ENCODE results near the gene RPS2. TPM values are rescaled to one million over a fixed set of nuclear protein-coding genes. Genes with fewer than 3 reads are reported as not detected.
"Not testable (repeated sequence)": the region's sequence is repeated elsewhere in the genome, so short reads cannot be mapped to it uniquely, and the experiment has no call there.

RPS2 gene
- total and polyA plus RNA-seq, 5 experiments from 2014 or later: 3,016 to 7,644 (median 6,506) TPM

DNA sequence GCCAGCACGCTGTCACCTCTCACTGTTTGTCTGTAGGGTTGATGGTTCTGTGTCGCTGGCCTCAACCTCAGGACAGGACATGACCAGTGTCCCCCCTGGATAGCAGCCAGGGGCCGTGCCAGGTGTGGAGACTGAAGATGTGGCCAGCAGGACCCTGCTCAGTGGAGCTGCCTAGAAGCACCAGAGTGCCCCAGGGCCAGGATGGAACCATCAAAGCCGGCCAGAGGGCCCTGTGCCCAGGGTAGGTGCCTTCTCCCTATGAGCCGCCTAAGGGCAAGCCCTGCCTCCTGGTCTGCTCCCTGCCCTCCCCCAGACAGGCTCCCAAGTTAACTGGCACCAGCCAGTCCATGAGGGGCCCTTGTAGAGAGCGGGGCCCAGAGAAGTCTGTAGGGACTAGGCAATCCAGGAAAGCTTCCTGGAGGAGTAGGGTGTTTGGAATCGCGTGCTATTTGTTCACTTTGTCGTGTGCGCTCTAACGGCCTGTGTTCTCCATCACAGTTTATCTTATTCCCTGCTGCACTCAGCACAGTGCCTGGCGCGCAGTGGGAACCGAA, 5.8 kb downstream of the RPS2 start:
- POLR2A ChIA-PET: interaction anchor here (0.6 to 7.9 kb wide), 6 partner anchors 12 to 196 kb away, joined by 3 to 89 read pairs (median 11); partner anchors contain the start of genes GFER, NOXO1, NUBP2 and SPSB3
- H3K4me3 Mint-ChIP-seq: peak overlapping the region in 9 of 10 donors; percentile 39 to 94 (median 92)
- H3K27ac Mint-ChIP-seq: peak overlapping the region in 5 of 10 donors; percentile 61 to 96 (median 86)
- ATAC-seq (peak in 1 of 2 donors; percentile 0), DNase-seq (no peak)
- peaks cover 4 to 28% (median 14%) of the 10 kb centered on the region in 3 donors for H3K36me3 Mint-ChIP-seq
- H3K27me3 Mint-ChIP-seq: peaks cover 0 to 2% (median 0%) of the 10 kb centered on the region in 5 donors
- peaks cover 16 to 44% (median 36%) of the 10 kb centered on the region in 4 donors for H3K4me1 Mint-ChIP-seq
- H3K9me3 Mint-ChIP-seq: no peaks in the 10 kb centered on the region

DNA sequence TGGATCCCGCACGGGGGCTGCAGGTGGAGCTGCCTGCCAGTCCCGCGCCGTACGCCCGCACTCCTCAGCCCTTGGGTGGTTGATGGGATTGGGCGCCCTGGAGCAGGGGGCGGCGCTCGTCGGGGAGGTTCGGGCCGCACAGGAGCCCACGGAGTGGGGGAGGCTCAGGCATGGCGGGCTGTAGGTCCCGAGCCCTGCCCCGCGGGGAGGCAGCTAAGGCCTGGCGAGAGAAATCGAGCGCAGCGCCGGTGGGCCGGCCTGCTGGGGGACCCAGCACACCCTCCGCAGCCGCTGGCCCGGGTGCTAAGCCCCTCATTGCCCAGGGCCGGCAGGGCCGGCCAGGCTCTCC, 6.5 kb downstream of the RPS2 start:
- POLR2A ChIA-PET: interaction anchor here (0.7 to 1.4 kb wide), 2 partner anchors 14 to 1001 kb away, joined by 3 to 7 read pairs; partner anchors contain the start of gene TBL3
- peaks cover 12 to 38% (median 29%) of the 10 kb centered on the region in 4 donors for H3K4me1 Mint-ChIP-seq
- peak in 1 of 10 donors; percentile 60 for DNase-seq
- not testable (repeated sequence) for H3K9me3 Mint-ChIP-seq, H3K27ac Mint-ChIP-seq, H3K27me3 Mint-ChIP-seq, ATAC-seq
- H3K4me3 Mint-ChIP-seq: peak overlapping the region in 1 of 10 donors; percentile 10
- peaks cover 0 to 22% (median 11%) of the 10 kb centered on the region in 3 donors for H3K36me3 Mint-ChIP-seq

- not testable (repeated sequence) for H3K27ac Mint-ChIP-seq, H3K9me3 Mint-ChIP-seq, H3K27me3 Mint-ChIP-seq, DNase-seq, ATAC-seq
- Mint-ChIP-seq H3K4me1 (peaks cover 14 to 34% (median 25%) of the 10 kb centered on the region in 4 donors), H3K4me3 (peak overlapping the region in 1 of 10 donors; percentile 10), H3K36me3 (peaks cover 0 to 16% (median 9%) of the 10 kb centered on the region in 3 donors)
- POLR2A ChIA-PET: interaction anchor here (0.7 to 1.4 kb wide), 3 partner anchors 14 to 1001 kb away, joined by 3 to 7 read pairs (median 4); partner anchors contain the start of gene TBL3
Measured at GRCh38 chr16:1957434-1958142, 7.0 kb downstream of the RPS2 start.

- no peak overlapping the region for H3K27ac Mint-ChIP-seq
- peaks cover 0 to 3% (median under 1%) of the 10 kb centered on the region in 4 donors for H3K4me1 Mint-ChIP-seq
- no peaks in the 10 kb centered on the region for H3K9me3 Mint-ChIP-seq
- POLR2A ChIA-PET: no interaction called here
- DNase-seq (no peak), ATAC-seq (no peak)
- H3K27me3 Mint-ChIP-seq: peaks cover 0 to 2% (median 0%) of the 10 kb centered on the region in 5 donors
- H3K4me3 Mint-ChIP-seq: no peak overlapping the region
- no peaks in the 10 kb centered on the region for H3K36me3 Mint-ChIP-seq
Measured at GRCh38 chr16:1953734-1954133, 10.9 kb downstream of the RPS2 start.

DNA sequence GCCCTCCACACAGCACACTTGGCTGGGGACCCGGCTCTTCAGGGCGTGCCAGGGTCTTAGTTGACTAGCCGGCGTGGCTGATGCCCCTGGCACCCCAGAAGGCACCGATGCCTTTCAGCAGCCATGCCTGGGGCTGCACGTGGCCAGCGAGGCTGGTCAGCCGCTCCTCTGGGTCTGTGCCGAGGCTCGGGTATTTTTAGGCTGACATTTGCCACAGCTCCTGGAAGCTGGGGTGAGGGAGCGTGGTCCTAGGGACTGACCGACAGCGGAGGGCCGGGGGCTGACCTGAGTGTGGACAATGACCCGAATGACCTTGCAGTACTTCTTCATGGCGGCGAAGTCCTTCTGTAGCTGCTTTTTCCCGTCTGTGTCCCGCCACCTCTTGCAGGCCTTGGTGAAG, 14.1 kb downstream of the RPS2 start:
- Mint-ChIP-seq H3K4me3 (no peak overlapping the region), H3K27me3 (no peaks in the 10 kb centered on the region), H3K36me3 (no peaks in the 10 kb centered on the region), H3K9me3 (no peaks in the 10 kb centered on the region), H3K27ac (no peak overlapping the region), H3K4me1 (peaks cover 0 to 3% (median 0%) of the 10 kb centered on the region in 4 donors)
- no peak for ATAC-seq
- POLR2A ChIA-PET: no interaction called here
- no peak for DNase-seq

GRCh38 chr16:1950047-1950446, 14.6 kb downstream of the RPS2 start:
- Mint-ChIP-seq H3K36me3 (no peaks in the 10 kb centered on the region), H3K27ac (no peak overlapping the region), H3K4me1 (peaks cover 0 to 3% (median 0%) of the 10 kb centered on the region in 4 donors), H3K4me3 (no peak overlapping the region), H3K27me3 (no peaks in the 10 kb centered on the region), H3K9me3 (no peaks in the 10 kb centered on the region)
- ATAC-seq (no peak), DNase-seq (no peak)
- POLR2A ChIA-PET: no interaction called here

GRCh38 chr16:1949507-1949906, 15.1 kb downstream of the RPS2 start:
- no peaks in the 10 kb centered on the region for H3K9me3 Mint-ChIP-seq
- H3K27ac Mint-ChIP-seq: no peak overlapping the region
- H3K27me3 Mint-ChIP-seq: no peaks in the 10 kb centered on the region
- H3K4me3 Mint-ChIP-seq: no peak overlapping the region
- ATAC-seq: no peak
- POLR2A ChIA-PET: interaction anchor here (0.7 kb wide), 2 partner anchors 59 to 1296 kb away, joined by 3 to 5 read pairs; no protein-coding TSS in a partner anchor
- no peak for DNase-seq
- peaks cover 0 to 3% (median 0%) of the 10 kb centered on the region in 4 donors for H3K4me1 Mint-ChIP-seq
- no peaks in the 10 kb centered on the region for H3K36me3 Mint-ChIP-seq

GRCh38 chr16:1947369-1947670, 17.3 kb downstream of the RPS2 start:
- no peak for ATAC-seq
- Mint-ChIP-seq H3K27ac (no peak overlapping the region), H3K4me3 (no peak overlapping the region), H3K9me3 (no peaks in the 10 kb centered on the region), H3K27me3 (no peaks in the 10 kb centered on the region), H3K36me3 (no peaks in the 10 kb centered on the region), H3K4me1 (peaks cover 0 to 13% (median 10%) of the 10 kb centered on the region in 4 donors)
- POLR2A ChIA-PET: interaction anchor here (0.8 to 2.0 kb wide), 2 partner anchors 13 to 17 kb away, joined by 3 to 6 read pairs; partner anchors contain the start of gene RPS2
- DNase-seq: no peak

DNA sequence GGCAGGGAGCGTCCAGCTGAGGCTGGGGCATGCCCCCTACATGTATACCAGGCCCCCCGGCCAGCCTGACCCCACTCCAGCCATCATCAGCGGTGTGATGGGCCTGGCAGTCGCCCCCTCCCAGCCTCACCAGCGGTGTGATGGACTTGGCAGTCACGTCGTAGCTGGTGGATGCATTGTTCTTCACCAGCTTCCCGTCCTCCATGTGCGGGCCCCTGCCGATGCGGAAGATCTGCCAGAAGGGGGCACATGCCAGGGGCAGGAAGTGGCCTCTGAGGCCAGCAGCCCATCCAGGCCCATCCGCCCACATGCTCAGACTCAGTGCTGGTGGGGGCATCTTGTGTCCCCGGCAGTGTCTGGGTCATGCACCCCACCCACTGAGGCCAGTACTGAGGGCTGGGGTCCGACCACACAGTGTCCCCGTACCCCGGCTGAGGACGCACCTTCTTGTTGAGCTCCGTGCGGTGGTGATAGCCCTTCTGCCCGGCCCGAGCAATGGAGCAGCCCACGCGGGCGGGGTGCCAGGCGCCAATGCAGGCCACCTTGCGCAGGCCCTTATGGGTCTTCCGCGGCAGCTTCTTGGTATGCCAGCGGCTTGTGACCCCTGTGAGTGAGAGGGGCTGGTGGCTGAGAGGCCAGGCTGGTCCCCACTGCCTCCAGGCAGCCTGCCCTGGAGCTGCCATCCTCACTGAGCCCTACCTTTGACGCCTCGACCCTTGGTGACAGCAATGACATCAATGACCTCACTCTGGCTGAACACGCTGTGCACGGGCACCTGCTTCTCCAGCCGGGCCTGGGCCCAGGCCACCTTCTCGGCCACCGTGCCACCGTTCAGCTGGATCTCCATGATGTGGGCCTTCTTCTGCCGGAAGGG, 17.9 kb downstream of the RPS2 start:
- DNase-seq (no peak), ATAC-seq (no peak)
- Mint-ChIP-seq H3K27ac (no peak overlapping the region), H3K9me3 (no peaks in the 10 kb centered on the region), H3K36me3 (no peaks in the 10 kb centered on the region), H3K4me3 (no peak overlapping the region), H3K27me3 (no peaks in the 10 kb centered on the region), H3K4me1 (peaks cover 0 to 18% (median 13%) of the 10 kb centered on the region in 4 donors)
- POLR2A ChIA-PET: interaction anchor here (0.9 to 2.0 kb wide), 2 partner anchors 13 to 18 kb away, joined by 3 to 6 read pairs; partner anchors contain the start of gene RPS2

DNA sequence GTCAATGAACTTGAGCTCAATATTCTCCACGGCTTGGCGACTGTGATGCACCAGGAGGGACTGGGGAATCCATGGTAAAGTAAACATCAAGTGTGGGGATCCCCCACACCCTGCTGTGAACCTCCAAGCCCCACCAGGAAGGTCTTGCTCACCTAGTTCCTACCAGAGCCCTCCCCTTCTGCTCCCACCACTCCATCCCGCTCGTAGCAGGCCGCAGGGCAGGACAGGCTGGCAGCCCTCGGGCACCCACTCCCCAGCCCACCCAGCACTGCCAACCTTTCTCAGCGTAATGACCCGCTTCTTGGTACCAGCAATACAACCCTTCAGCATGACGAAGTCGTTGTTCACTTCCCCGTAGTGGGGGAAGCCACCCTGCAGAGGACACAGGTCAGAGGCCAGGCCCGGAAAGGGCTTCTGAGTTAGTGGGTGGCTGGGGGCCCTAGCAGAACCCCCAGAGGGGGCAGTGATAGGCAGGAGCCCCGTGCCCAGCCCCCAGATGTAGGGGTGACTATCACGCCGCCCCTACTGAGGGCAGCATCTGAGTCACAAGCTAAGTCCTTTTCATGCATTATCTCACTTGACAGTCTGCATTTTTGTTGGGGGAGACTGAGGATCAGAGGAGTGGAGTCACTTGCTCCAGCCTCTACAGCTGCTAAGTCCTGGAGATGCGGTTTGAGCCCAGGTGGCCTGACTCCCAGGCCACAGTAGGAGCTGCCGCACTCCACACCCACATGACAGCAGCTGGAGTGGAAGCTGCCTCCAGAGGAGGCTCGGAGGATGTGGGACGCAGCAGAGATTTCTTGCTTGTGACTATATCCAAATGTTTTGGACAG, 18.9 kb downstream of the RPS2 start:
- no peaks in the 10 kb centered on the region for H3K9me3 Mint-ChIP-seq
- POLR2A ChIA-PET: interaction anchor here (0.7 to 2.0 kb wide), 3 partner anchors 10 to 19 kb away, joined by 3 to 6 read pairs (median 3); partner anchors contain the start of gene RPS2

GRCh38 chr16:1944612-1945199, 19.9 kb downstream of the RPS2 start:
- peaks cover 0 to 3% (median 0%) of the 10 kb centered on the region in 3 donors for H3K36me3 Mint-ChIP-seq
- H3K4me3 Mint-ChIP-seq: peak overlapping the region in 9 of 10 donors; percentile 30 to 90 (median 48)
- ATAC-seq: no peak
- POLR2A ChIA-PET: interaction anchor here (0.7 to 2.0 kb wide), 2 partner anchors 11 to 210 kb away, joined by 3 to 5 read pairs; no protein-coding TSS in a partner anchor
- no peak for DNase-seq
- no peaks in the 10 kb centered on the region for H3K9me3 Mint-ChIP-seq
- peak overlapping the region in 3 of 10 donors; percentile 13 to 86 (median 55) for H3K27ac Mint-ChIP-seq
- peaks cover 0 to 22% (median 15%) of the 10 kb centered on the region in 4 donors for H3K4me1 Mint-ChIP-seq
- no peaks in the 10 kb centered on the region for H3K27me3 Mint-ChIP-seq

More for the DNA sequence above, 18.9 kb downstream of the RPS2 start:
- H3K27ac Mint-ChIP-seq: peak overlapping the region in 2 of 10 donors; percentile 7 to 36
- no peaks in the 10 kb centered on the region for H3K27me3 Mint-ChIP-seq
- DNase-seq: no peak
- peak overlapping the region in 2 of 10 donors; percentile 7 to 10 for H3K4me3 Mint-ChIP-seq
- peaks cover 0 to 20% (median 15%) of the 10 kb centered on the region in 4 donors for H3K4me1 Mint-ChIP-seq
- ATAC-seq: no peak
- H3K36me3 Mint-ChIP-seq: no peaks in the 10 kb centered on the region

Data from naive thymus-derived CD8-positive, alpha-beta T cell (primary cell).